Islet of Langerhans (tissue), 1 donor: ENCODE measurements around the gene SLMAP.

Experiments
- FAIRE-seq: peaks from one replicate; lab custom pipeline; 2011; peaks lifted over from hg19 to GRCh38; lab: Jason Lieb, UNC

Gene SLMAP

DNA sequence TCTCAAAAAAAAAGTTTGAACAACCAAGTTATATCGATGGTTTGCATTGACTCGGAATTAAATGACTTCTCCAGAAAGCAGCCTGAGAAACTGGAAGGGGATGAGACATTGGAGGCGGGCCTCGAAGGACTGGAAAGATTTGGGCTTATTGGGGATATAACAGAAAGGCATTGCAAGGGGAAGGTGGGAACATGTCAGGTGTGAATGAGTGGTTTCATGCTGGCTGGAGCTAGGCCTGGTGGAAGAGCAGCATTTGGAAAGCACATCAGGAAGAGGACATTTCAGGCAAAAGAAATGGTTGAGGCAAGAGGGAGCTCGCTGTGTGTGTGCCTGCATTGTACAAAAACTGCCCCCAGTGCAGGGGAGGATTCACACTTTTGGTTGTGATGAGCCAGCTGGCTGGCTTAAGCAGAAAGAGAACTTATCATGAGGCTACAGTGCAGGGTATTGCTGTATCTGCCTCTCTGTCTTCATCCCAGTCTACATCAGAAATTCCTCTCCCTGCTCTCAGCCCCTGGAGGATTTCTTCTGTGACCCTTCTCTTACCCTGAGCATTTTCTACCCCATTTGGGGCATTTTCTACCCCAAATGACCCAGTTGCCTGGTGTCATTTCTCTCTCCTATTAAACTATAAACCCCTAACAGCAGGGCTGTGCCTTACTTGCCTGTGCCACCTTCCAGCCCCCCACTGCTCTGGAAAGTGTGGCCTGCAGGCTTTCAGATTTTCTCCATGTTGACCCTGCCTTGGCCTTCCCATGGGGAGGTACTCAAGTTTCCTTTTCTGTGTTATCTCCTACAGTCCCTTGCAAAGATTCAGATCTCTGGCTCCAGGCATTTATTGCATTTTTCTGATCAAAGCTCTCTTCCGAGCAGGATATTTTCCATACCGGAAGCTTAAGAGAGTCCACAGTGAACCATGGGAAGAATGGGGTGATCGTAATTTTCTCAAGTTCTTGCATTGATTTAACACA, 187.7 kb downstream of the SLMAP start:
- no peak for FAIRE-seq

DNA sequence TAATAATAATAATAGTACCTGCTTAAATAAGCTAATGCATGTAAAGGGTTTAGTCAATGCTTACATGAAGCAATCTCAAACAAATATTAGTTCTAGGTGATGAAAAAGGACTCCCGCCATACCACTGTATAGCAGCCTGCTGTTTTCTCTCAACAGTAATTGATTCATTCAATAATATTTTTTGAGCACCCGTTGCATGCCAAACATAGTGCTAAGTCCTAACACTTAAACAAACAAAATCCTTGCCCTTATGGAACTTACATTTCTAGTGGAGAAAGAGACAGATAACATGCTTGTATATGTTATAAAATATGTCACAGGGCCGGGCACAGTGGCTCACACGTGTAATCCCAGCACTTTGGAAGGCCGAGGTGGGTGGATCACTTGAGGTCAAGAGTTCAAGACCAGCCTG, 190.9 kb downstream of the SLMAP start:
- FAIRE-seq: no peak

GRCh38 chr3:57948080-57948671, 192.1 kb downstream of the SLMAP start:
- FAIRE-seq: no peak

DNA sequence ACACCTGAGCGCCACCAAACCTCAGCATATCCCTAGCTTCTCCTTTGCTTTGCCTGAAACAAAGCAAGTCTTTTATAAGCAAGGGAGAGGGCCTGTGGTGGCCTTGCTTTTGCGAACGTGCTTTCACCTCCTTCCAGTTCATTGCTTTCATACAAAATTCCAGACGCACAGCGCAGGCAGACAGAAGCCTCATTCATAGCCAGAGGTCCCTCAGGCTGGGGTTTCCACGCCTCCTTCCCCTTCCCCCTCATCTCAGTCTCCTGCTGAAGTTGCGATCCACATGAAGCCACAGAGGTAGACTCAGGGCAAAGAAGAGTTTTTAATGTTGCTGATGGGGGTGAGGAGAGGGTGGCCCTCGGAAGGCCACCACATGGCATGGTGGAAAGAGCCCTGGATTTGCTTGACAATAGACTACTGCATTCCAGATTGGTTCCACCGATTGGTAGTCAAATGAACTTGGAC, 192.7 kb downstream of the SLMAP start:
- no peak for FAIRE-seq

DNA sequence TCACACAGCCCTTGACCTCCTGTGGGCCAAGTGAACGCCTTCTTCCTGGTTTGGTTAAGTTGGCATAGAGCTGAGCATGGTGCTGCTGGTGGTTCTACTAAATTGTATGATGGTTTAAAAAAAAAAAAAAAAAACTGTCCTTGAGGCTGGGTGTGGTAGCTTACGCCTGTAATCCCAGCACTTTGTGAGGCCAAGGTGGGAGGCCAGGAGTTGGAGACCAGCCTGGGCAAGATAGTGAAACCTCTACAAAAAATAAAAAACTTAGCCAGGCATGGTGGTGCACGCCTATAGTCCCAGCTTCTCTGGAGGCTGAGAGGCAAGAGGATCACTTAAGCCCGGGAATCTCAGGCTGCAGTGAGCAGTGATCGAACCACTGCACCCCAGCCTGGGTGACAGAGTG, 193.2 kb downstream of the SLMAP start:
- FAIRE-seq: no peak

DNA sequence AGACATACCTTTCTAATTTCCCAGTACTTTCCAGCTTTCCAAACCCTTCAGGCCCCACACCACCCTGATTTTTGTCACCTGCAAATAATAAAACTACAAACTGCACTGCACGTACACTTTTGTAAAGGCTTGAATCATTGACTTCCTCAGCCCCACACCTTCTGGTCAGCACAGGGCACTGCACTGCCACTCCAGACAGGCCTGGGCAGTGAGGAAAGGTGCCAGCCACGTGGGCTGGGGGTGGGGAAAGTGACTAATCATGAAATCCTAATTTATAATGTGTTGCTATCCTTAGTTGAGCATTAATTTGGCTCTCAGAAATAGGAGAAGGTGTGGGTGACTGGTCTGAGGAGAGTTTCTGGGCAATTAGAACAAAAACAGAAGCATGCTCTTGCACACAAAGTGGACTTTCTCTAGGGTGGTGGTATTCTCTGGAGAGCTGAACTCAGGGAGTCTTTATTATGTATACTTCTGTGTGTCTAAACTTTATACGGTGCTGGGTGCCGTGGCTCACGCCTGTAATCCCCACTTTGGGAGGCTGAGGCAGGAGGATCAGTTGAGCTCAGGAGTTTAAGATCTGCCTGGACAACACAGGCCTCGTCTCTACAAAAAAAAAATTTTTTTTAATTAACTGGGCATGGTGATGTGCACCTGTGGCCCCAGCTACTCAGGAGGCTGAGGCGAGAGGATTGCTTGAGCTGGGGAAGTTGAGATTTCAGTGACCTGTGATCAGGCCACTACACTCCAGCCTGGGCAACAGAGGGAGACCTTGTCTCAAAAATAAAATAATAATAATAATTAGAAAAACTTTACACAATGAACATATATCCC, 193.9 kb downstream of the SLMAP start:
- no peak for FAIRE-seq

DNA sequence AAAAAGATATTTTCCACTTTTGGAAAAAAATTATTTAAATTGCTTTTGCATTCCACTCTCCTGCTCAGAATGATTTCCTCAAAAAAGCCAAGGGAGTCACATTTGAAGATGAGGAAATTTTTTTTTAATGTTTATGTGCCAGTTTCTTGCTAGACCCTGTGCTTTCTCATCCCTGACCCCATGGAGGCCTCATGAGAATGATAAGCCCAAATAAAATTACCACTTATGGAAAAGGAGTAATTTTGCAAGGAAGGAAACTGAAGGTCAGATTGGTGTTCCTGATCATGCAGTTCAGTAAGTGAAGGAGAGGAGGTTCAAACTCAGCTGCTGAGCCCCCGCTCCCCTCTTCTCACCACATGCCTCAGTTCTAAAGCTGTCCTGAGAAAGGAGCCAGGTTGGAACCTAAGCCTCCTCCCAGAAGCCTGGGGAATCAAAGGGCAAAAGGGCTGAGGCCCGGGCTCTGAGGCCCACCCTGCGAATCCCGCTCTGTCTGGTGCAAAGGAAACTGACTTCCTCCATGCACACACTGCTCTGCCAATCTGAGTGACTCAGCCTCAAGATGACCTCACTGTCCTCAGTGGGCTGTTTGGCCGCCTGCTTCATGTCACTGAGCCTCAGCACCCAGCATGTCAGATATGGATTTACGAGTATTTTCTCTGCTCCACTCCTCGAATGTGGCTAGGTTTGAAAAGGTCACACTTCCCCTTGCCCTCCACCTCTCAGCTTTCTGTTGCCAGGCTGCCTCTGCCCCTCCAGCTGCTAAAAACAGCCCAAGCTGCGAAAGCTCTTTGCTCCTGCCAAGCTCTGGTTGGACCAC, 195.2 kb downstream of the SLMAP start:
- no peak for FAIRE-seq

GRCh38 chr3:57952208-57952631, 196.1 kb downstream of the SLMAP start:
- FAIRE-seq: no peak

- FAIRE-seq: no peak
Measured at GRCh38 chr3:57952651-57953050, 196.5 kb downstream of the SLMAP start.

DNA sequence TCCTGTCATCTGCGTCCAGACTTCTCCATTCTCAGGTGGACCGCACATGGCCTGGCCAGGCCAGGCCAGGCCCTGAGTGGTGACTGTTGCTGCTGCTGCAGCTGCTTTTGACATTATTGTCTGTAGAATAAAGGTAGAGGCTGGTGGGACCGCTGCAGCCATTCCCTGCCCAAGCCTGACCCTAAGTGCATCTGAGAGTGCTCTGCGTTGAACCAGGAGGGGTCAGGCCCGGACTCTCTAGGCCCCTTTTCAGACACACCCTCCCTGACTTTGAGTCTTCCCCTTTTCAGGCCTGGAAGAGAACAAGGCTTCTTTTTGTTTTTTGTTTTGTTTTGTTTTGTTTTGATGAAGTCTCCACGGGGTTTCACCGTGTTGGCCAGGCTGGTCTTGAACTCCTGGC, 197.5 kb downstream of the SLMAP start:
- no peak for FAIRE-seq

- no peak for FAIRE-seq
Measured at GRCh38 chr3:57956119-57956832, 200.2 kb downstream of the SLMAP start.

DNA sequence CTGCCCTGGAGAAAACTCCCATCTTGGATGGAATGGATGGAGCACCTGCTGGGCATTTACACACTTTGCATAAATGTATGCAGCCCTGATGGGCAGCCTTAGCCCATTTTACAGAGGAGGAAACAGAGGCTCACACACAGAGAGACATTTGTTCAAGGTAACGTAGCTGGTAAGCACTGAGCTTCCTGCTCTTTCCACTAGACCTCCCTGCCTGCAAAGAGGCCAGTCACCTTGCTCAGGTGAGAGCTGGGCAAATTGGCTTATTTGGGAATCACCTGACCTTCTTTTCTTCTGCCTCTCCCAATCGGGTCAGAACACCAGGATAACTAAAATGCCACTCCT, 200.7 kb downstream of the SLMAP start:
- FAIRE-seq: no peak

GRCh38 chr3:57957824-57958223, 201.7 kb downstream of the SLMAP start:
- FAIRE-seq: no peak

DNA sequence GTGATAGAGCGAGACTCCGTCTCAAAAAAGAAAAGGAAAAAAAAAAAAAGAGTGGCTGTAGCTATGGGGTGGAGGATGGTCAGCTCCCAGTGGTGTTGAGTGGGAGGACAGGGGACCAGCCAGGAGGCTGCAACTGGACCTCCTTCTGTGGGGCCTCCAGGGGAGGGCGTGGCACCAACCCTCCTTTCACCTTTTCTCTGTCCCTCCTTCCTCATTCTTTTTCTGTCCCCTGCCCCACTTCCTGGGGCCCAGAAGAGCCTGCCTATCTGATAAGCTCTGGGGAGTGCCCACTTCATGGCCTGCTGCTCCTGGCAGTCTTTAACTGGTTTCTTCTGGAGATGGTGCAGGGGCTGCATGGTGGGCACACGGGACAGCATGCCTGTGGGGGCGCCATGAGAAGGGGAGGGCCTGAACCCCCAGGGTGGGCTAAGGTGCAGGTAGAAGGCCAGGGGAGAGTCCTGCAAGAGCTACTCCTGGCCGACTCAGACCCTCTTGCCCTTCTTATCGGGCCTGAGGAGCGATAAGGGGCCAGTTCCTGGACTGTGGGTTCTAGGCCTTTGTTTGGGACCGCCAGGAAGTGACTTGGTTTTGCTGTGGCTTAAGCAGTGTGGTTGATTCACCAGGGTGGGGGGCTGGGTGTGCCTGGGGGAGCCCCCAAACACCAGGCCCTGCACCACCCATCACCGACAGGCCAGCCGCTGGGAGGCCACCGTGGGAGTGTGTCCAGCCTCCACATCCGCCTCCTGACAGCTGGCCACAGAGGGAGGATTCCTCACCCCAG, 202.7 kb downstream of the SLMAP start:
- FAIRE-seq: no peak

GRCh38 chr3:57959423-57960173, 203.5 kb downstream of the SLMAP start:
- FAIRE-seq: no peak

GRCh38 chr3:57960174-57960505, 204.0 kb downstream of the SLMAP start:
- FAIRE-seq: no peak

- FAIRE-seq: no peak
Measured at GRCh38 chr3:57961177-57961827, 205.2 kb downstream of the SLMAP start.

DNA sequence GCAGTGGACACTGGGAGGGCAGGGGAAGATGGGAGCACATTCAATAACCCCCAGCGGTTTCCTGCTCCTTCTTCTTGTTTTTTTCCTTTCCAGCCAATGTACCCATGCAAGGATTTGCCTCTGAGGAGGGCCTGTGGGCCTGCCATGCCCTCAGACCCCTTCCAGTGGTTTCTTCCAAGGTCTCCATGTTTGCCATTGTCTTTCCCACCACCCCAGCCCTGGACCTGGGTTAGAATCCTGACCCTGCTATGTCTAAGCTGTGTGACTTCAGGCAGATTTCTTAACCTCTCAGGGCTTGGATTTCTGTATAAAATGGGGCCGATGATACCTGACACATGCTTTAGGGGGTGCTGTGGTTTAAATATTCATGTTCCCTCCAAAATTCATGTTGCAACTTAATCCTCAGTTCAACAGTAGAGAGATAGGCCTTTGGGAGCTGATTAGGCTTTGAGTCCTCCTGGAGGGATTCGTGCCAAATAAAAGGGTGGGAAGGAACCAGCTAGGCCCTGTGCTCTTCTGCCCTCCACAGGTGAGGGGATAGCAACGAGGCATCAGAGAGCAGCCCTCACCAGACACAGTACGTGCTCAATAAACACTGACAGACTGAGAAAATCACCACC, 205.8 kb downstream of the SLMAP start:
- FAIRE-seq: no peak

- no peak for FAIRE-seq
Measured at GRCh38 chr3:57962448-57962834, 206.3 kb downstream of the SLMAP start.
